GM12801 (cell line): Measurements from ENCODE around the gene STAM2.

Source experiments
- CTCF ChIP-seq: IDR thresholded peaks from one replicate; pipeline ENCODE4 v1.5.1; 2011; ENCODE audit warnings: control low read depth; ENCODE audit not compliant: insufficient read length; ENCODE audit errors: extremely low read depth

The STAM2 gene

GRCh38 chr2:152165306-152165705, 10.3 kb downstream of the STAM2 start:
- TF ChIP-seq CTCF: no peak

- no peak for TF ChIP-seq CTCF
Measured at GRCh38 chr2:152162141-152162540, 13.4 kb downstream of the STAM2 start.

- TF ChIP-seq CTCF: no peak
Measured at GRCh38 chr2:152161598-152161997, 14.0 kb downstream of the STAM2 start.

GRCh38 chr2:152157253-152157652, 18.3 kb downstream of the STAM2 start:
- TF ChIP-seq CTCF: no peak

- no peak for TF ChIP-seq CTCF
Measured at GRCh38 chr2:152155209-152155608, 20.4 kb downstream of the STAM2 start.

GRCh38 chr2:152154462-152154861, 21.1 kb downstream of the STAM2 start:
- no peak for TF ChIP-seq CTCF

GRCh38 chr2:152134488-152135280, 40.9 kb downstream of the STAM2 start:
- TF ChIP-seq CTCF: no peak
